Ovary (tissue), 9 donors: ENCODE results near the gene QTRT2. TPM values are rescaled to one million over a fixed set of nuclear protein-coding genes. Genes with fewer than 3 reads are reported as not detected.
A peak's percentile ranks its signal among the peaks of the same experiment; 100 is the strongest.

Experiments used
- DNase-seq, 5 donors: peaks; one replicate each; pipeline ENCODE4 v3.0.0-alpha.2; 2019 to 2020
- H3K27ac ChIP-seq, 2 donors: fragments of 200-600 bp; one replicate each; pipeline versions ENCODE4 v1.5.1 to v1.8.0; 2019 to 2022
- H3K27me3 ChIP-seq: fragments of 200-600 bp; one replicate; pipeline ENCODE4 v1.8.0; 2022
- H3K36me3 ChIP-seq: fragments of 200-600 bp; sonication (generic); one replicate; pipeline ENCODE4 v1.5.1; 2019
- H3K4me1 ChIP-seq: one replicate; pipeline ENCODE4 v1.8.1; 2013; ENCODE audit warnings: mild to moderate bottlenecking, moderate library complexity; ENCODE audit not compliant: insufficient read depth
- H3K4me3 ChIP-seq: fragments of 200-600 bp; sonication (generic); one replicate; pipeline ENCODE4 v1.5.1; 2017
- H3K9me3 ChIP-seq, 2 donors: fragments of 200-600 bp in 1 of 2; sonication (generic) in 1 of 2; one replicate each; pipeline versions ENCODE4 v1.5.1 to v1.8.1; 2013 to 2019; ENCODE audit warnings: mild to moderate bottlenecking in 1 of 2, moderate library complexity in 1 of 2
- EP300 ChIP-seq: sonication (generic); formaldehyde crosslinking; IDR thresholded peaks from one replicate; pipeline ENCODE4 v1.6.1; 2017; ENCODE audit warnings: antibody characterized with exemption
- POLR2A ChIP-seq: fragments of 450-650 bp; IDR thresholded peaks from one replicate; pipeline ENCODE4 v1.6.1; 2017; ENCODE audit warnings: antibody characterized with exemption, mild to moderate bottlenecking, moderate library complexity
- WGBS, 3 donors: extraction: QIAGEN DNeasy Blood & Tissue Kit in 1 of 3; methylation state at CpG; one replicate each; pipeline versions ENCODE4 v1.1.5 to v1.1.7; 2013 to 2017; 5-methylcytosine and 5-hydroxymethylcytosine counted together
- intact Hi-C, 4 donors: fragments of 100-400 bp; cut with DNase I; formaldehyde crosslinking; loops; one replicate each; pipeline versions ENCODE4 v1.11.0 to v1.15.1; 2022 to 2023
- polyA plus RNA-seq, 2 donors: library from polyadenylated mRNA; stranded (reverse); fragments of 200-250 nt in 1 of 2; fragments of 350-450 nt in 1 of 2; fragmentation: Illumina TruSeq in 1 of 2; extraction: RNeasy Lipid Tissue Mini Kit (QIAGEN cat#74804) in 1 of 2; gene quantifications; one replicate each; pipeline ENCODE4 v1.2.3, GENCODE V29; 2013 to 2014
- total RNA-seq, 7 donors: library from RNA; depleted of rRNA in 2 of 7; stranded (reverse); fragments of >200 nt in 2 of 7; fragmentation: NEBNext Ultra II Directional in 3 of 7; extraction: Animal tissue kit (Norgen Biotek cat#: 25700) in 3 of 7; gene quantifications; one replicate each; pipeline versions ENCODE4 v1.1.0 to v1.2.4, GENCODE V29; 2016 to 2023
- TF ChIP-seq, protein P1 (sequence below), 3 donors: fragments of 450-650 bp in 2 of 3; fragments of 200-600 bp in 1 of 3; IDR thresholded peaks; one replicate each; pipeline versions ENCODE4 v1.5.1 to v1.8.0; 2016 to 2022; ENCODE audit warnings: antibody characterized with exemption in 3 of 3, mild to moderate bottlenecking in 1 of 3
- donor health status: DM: no; HTN: no; CAD: no; lungs with moderate emphysema.
- donor health status: DM: no; HTN: no; CAD: no.
- donor health status: Bipolar disorder and iron deficiency.
- donor health status: DM: yes; HTN: yes; CAD: no.
- donor health status: DM: no; HTN: no; CAD: no.
- donor health status: DM: yes; HTN: yes; CAD: no.

Gene QTRT2
- total and polyA plus RNA-seq, 9 donors, result 6.4 to 32.6 (median 20.3) TPM

DNA sequence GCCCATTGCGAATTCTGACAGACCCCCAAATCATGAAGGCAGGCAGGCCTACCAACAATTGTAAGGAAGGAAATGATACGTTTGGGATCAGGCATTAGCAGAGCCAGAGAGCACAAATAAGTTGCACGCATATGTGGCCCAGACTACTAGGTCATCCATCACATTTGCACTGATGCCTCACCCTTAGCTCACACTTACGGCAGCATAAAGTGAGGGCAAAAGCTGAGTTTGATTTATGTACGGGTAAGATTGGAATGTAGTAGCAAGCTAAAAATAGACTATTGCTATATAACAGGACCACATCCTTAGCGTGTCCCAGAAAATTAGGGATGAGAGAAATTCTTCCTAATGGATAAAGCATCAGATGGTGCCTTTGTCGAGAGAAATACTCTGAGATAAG is 58.6 kb downstream of the QTRT2 start:
- 64 to 76% (median 69%) methylated on average over 7 of the region's 7 CpGs for WGBS, 3 donors
- H3K27me3 ChIP-seq, result no peaks in the 10 kb centered on the region
- intact Hi-C loops, result no loop called here
- H3K4me1 ChIP-seq, result no peaks in the 10 kb centered on the region
- TF ChIP-seq, protein P1, sequence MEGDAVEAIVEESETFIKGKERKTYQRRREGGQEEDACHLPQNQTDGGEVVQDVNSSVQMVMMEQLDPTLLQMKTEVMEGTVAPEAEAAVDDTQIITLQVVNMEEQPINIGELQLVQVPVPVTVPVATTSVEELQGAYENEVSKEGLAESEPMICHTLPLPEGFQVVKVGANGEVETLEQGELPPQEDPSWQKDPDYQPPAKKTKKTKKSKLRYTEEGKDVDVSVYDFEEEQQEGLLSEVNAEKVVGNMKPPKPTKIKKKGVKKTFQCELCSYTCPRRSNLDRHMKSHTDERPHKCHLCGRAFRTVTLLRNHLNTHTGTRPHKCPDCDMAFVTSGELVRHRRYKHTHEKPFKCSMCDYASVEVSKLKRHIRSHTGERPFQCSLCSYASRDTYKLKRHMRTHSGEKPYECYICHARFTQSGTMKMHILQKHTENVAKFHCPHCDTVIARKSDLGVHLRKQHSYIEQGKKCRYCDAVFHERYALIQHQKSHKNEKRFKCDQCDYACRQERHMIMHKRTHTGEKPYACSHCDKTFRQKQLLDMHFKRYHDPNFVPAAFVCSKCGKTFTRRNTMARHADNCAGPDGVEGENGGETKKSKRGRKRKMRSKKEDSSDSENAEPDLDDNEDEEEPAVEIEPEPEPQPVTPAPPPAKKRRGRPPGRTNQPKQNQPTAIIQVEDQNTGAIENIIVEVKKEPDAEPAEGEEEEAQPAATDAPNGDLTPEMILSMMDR (IDR thresholded peaks at IDR 0.05), result no peak
- TF ChIP-seq POLR2A (no peak), EP300 (no peak)
- no peak overlapping the region for H3K27ac ChIP-seq
- no peaks in the 10 kb centered on the region for H3K9me3 ChIP-seq
- no peaks in the 10 kb centered on the region for H3K36me3 ChIP-seq
- H3K4me3 ChIP-seq, result no peak overlapping the region
- no peak for DNase-seq

DNA sequence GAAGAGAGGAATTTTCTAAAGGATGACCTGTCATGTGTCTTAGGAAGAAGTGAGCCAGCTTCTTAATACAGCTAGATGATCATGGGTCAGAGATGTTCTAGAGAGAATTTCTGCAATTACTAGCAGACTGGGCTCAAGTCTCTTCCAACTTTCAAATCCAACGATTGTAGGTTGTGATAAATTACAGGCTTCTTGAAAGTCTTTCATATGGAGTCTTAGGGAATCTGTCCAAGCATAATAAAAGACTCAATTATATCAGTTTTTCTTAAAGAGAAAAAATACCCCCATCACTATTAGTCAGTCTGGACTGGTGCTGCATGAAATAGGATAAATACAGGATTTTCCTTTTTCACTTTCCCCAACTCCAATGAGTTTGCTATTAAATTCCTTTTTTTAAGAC is 63.2 kb downstream of the QTRT2 start:
- H3K4me1 ChIP-seq, result no peaks in the 10 kb centered on the region
- WGBS, 3 donors, result 0 to 11% (median 3%) methylated on average over 1 of the region's 1 CpG
- intact Hi-C loops, result no loop called here

DNA sequence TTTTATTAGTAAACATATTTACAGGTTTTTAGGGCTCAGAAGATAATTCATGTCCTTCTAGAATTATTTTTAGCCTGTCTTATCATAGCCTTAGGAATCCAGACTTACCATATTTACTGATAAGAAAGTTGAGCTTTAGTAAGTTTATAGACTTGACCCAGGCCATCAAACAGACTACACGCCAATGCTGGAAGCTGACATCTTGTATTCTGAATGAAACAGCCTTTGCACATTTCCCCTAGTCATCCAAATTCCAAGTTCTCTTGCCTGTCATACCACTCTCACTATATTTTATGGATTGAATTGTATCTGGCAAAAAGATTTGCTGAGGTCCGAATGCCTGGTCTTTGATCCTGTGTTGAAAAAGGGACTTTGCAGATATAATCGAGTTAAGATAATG is 63.7 kb downstream of the QTRT2 start:
- Histone ChIP-seq H3K9me3 (no peaks in the 10 kb centered on the region), H3K4me3 (no peak overlapping the region), H3K27me3 (no peaks in the 10 kb centered on the region), H3K27ac (no peak overlapping the region), H3K36me3 (no peaks in the 10 kb centered on the region), H3K4me1 (no peaks in the 10 kb centered on the region)
- WGBS, 3 donors, result 56 to 61% (median 58%) methylated on average over 3 of the region's 3 CpGs
- TF ChIP-seq EP300, result no peak
- no peak for DNase-seq
- intact Hi-C loops, result no loop called here

More for the DNA sequence above, 63.2 kb downstream of the QTRT2 start:
- Histone ChIP-seq H3K36me3 (no peaks in the 10 kb centered on the region), H3K27me3 (no peaks in the 10 kb centered on the region), H3K27ac (no peak overlapping the region), H3K4me3 (no peak overlapping the region), H3K9me3 (no peaks in the 10 kb centered on the region)
- TF ChIP-seq POLR2A (no peak), EP300 (no peak)
- TF ChIP-seq, protein P1 (IDR thresholded peaks at IDR 0.05), result no peak
- DNase-seq, result no peak

DNA sequence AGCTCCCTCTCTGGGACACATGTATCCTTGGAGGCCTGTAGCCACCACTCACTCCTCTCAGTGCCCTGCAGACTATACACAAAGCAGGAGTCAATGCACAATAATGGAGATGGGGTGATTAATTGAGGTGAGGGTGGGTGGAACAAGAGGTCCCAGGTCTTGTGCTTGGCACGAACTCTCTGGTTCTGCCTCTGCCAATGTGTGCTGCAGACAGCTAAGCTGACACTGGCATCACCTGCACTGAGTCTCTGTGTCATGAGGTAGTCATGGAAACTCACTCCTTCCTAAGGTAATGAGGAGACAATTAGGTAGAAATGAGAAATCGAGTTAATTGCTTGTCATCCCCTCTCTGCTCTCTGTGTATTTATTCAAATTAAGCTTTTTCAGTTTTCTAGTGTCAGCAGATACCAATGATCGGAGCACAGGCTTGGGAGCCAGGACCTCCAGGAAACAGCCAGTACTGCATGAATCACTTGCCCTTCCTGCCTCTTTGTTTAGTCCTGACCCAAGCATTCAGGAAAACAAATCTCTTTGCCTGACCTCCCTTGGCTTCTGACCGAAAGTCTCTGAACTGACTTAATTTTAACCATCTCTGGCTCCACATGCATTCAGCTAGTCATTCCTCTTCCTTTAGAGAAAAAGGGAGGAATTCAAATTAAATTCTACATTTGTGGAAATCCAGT is 65.6 kb downstream of the QTRT2 start:
- Histone ChIP-seq H3K9me3 (no peaks in the 10 kb centered on the region), H3K27ac (no peak overlapping the region), H3K27me3 (no peaks in the 10 kb centered on the region), H3K36me3 (no peaks in the 10 kb centered on the region), H3K4me1 (no peaks in the 10 kb centered on the region), H3K4me3 (no peak overlapping the region)
- peak in 1 of 5 donors; percentile 17 for DNase-seq
- WGBS, 3 donors, result 30 to 36% (median 32%) methylated on average over 4 of the region's 4 CpGs
- intact Hi-C loops, result no loop called here
- TF ChIP-seq POLR2A (no peak), EP300 (no peak)
- TF ChIP-seq, protein P1 (IDR thresholded peaks at IDR 0.05), result no peak

DNA sequence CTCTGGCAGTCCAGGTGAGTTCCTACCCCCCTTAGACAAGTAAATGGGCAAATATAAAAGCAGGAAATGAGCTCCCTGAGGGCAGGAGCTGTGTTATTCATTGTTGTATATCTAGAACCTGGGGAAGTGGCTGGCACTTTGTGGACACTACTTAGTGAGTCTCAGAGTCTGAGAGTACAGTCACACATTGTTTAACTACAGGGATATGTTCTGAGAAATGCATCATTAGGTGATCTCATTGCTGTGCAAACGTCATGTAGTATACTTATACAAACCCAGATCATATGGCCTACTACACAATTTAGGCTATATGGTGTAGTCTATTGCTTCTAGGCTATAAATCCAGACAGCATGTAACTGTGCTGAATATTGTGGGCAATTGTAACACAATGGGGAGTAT is 69.9 kb downstream of the QTRT2 start:
- WGBS, 3 donors, result 74 to 94% (median 80%) methylated on average over 1 of the region's 1 CpG
- DNase-seq, result no peak
- intact Hi-C loops, result no loop called here
- no peaks in the 10 kb centered on the region for H3K9me3 ChIP-seq
- no peaks in the 10 kb centered on the region for H3K27me3 ChIP-seq
- TF ChIP-seq POLR2A, result no peak
- no peak for TF ChIP-seq EP300
- TF ChIP-seq, protein P1 (IDR thresholded peaks at IDR 0.05), result no peak
- no peaks in the 10 kb centered on the region for H3K36me3 ChIP-seq
- no peak overlapping the region for H3K27ac ChIP-seq
- H3K4me3 ChIP-seq, result no peak overlapping the region
- no peaks in the 10 kb centered on the region for H3K4me1 ChIP-seq
